HepG2 (cell line): ENCODE measurements around the gene RTN4RL2. TPM values are rescaled to one million over a fixed set of nuclear protein-coding genes. Genes with fewer than 3 reads are reported as not detected.
A peak's percentile ranks its signal among the peaks of the same experiment; 100 is the strongest.

ENCODE experiments used
- DPF2 ChIP-seq: sonication (generic); formaldehyde crosslinking; IDR thresholded peaks from 2 replicates; pipeline ENCODE4 v1.4.0; 2020; ENCODE audit warnings: mild to moderate bottlenecking, low read depth, missing genetic modification reagents, borderline replicate concordance
- FOXK1 ChIP-seq: sonication (generic); formaldehyde crosslinking; IDR thresholded peaks from 2 replicates; pipeline ENCODE4 v1.4.0; 2020; ENCODE audit warnings: low read depth, missing genetic modification reagents, borderline replicate concordance
- GFI1 ChIP-seq: sonication (generic); formaldehyde crosslinking; IDR thresholded peaks from 2 replicates; pipeline ENCODE4 v1.5.0; 2020; ENCODE audit warnings: missing genetic modification reagents, mild to moderate bottlenecking, borderline replicate concordance
- GMEB2 ChIP-seq: IDR thresholded peaks from 2 replicates; pipeline ENCODE4 v1.6.1; 2016; ENCODE audit warnings: missing biosample characterization, missing genetic modification reagents, low read depth
- HNRNPH1 ChIP-seq: fragments of 200-400 bp; formaldehyde crosslinking; optimal IDR thresholded peaks from 2 replicates; pipeline ENCODE3; 2017; ENCODE audit warnings: mild to moderate bottlenecking, low read depth, low read length
- HNRNPUL1 ChIP-seq: fragments of 200-400 bp; formaldehyde crosslinking; IDR thresholded peaks from 2 replicates; pipeline ENCODE4 v1.6.1; 2017; ENCODE audit warnings: low read depth, mild to moderate bottlenecking, low read length, moderate library complexity
- MIER3 ChIP-seq: IDR thresholded peaks from 2 replicates; pipeline ENCODE4 v1.6.1; 2016; ENCODE audit warnings: missing compliant biosample characterization, borderline replicate concordance
- PPARG ChIP-seq: conservative IDR thresholded peaks from 2 replicates; pipeline ENCODE4 v1.6.1; 2016; ENCODE audit warnings: missing biosample characterization, missing genetic modification reagents
- RARA ChIP-seq: IDR thresholded peaks from 2 replicates; pipeline ENCODE4 v1.6.1; 2016; ENCODE audit warnings: missing genetic modification reagents, missing compliant biosample characterization
- SP4 ChIP-seq: sonication (generic); formaldehyde crosslinking; IDR thresholded peaks from 2 replicates; pipeline ENCODE4 v1.8.1; 2023; ENCODE audit warnings: mild to moderate bottlenecking, missing genetic modification reagents
- SRSF1 ChIP-seq: fragments of 200-400 bp; formaldehyde crosslinking; optimal IDR thresholded peaks from 2 replicates; pipeline ENCODE3; 2017; ENCODE audit warnings: mild to moderate bottlenecking, low read depth, low read length, moderate library complexity
- ZNF451 ChIP-seq: sonication (generic); formaldehyde crosslinking; IDR thresholded peaks from 2 replicates; pipeline ENCODE4 v1.5.0; 2020; ENCODE audit warnings: mild to moderate bottlenecking, missing genetic modification reagents
- ZNF773 ChIP-seq: sonication (generic); formaldehyde crosslinking; IDR thresholded peaks from 2 replicates; pipeline ENCODE4 v1.4.0; 2020; ENCODE audit warnings: missing genetic modification reagents, borderline replicate concordance
- ZSCAN31 ChIP-seq: sonication (generic); formaldehyde crosslinking; IDR thresholded peaks from 2 replicates; pipeline ENCODE4 v1.5.0; 2020; ENCODE audit warnings: low read depth, mild to moderate bottlenecking, missing genetic modification reagents
- polyA plus RNA-seq, 8 experiments: library from polyadenylated mRNA; depleted of rRNA in 3 of 8; stranded (reverse) in 7 of 8; unstranded in 1 of 8; fragments of >200 nt; fragmentation: Illumina TruSeq in 4 of 8; extraction: Trizol in 4 of 8; gene quantifications; 2 replicates each; pipeline versions ENCODE4 v1.2.1 to v1.2.3, GENCODE V29; 2011 to 2016; ENCODE audit warnings: low read depth in 4 of 8, missing spikeins in 1 of 8, mixed read lengths in 1 of 8; ENCODE audit not compliant: insufficient read depth in 1 of 8
- total RNA-seq, 5 experiments: library from RNA; depleted of rRNA; stranded (reverse); fragments of >200 nt; fragmentation: Illumina TruSeq; extraction: Trizol; gene quantifications; 2 replicates each; pipeline ENCODE4 v1.2.3, GENCODE V29; 2016; ENCODE audit warnings: low read depth in 1 of 5
- TF ChIP-seq, protein P1 (sequence below): sonication (generic); formaldehyde crosslinking; conservative IDR thresholded peaks from 2 replicates; pipeline ENCODE4 v1.4.0; 2020; ENCODE audit warnings: missing genetic modification reagents
- TF ChIP-seq, protein P2 (sequence below): sonication (generic); formaldehyde crosslinking; IDR thresholded peaks from 2 replicates; pipeline ENCODE4 v1.5.1; 2020; ENCODE audit warnings: mild to moderate bottlenecking, missing genetic modification reagents, borderline replicate concordance
- TF ChIP-seq, protein P3 (sequence below): sonication (generic); formaldehyde crosslinking; IDR thresholded peaks from 2 replicates; pipeline ENCODE4 v1.8.0; 2022; ENCODE audit warnings: missing genetic modification reagents, mild to moderate bottlenecking, inconsistent platforms, borderline replicate concordance
- TF ChIP-seq, protein P4 (sequence below): sonication (generic); formaldehyde crosslinking; IDR thresholded peaks from 2 replicates; pipeline ENCODE4 v1.8.0; 2022; ENCODE audit warnings: low read depth, missing genetic modification reagents
- TF ChIP-seq, protein P5 (sequence below): fragments of 450-650 bp; IDR thresholded peaks from 2 replicates; pipeline ENCODE4 v1.6.1; 2017

The RTN4RL2 gene
- total and polyA plus RNA-seq, 2 of the 13 experiments (the other 11 are each of a cell fraction or from before 2014, with no cell fraction given), result 1.3 to 4.3 TPM

DNA sequence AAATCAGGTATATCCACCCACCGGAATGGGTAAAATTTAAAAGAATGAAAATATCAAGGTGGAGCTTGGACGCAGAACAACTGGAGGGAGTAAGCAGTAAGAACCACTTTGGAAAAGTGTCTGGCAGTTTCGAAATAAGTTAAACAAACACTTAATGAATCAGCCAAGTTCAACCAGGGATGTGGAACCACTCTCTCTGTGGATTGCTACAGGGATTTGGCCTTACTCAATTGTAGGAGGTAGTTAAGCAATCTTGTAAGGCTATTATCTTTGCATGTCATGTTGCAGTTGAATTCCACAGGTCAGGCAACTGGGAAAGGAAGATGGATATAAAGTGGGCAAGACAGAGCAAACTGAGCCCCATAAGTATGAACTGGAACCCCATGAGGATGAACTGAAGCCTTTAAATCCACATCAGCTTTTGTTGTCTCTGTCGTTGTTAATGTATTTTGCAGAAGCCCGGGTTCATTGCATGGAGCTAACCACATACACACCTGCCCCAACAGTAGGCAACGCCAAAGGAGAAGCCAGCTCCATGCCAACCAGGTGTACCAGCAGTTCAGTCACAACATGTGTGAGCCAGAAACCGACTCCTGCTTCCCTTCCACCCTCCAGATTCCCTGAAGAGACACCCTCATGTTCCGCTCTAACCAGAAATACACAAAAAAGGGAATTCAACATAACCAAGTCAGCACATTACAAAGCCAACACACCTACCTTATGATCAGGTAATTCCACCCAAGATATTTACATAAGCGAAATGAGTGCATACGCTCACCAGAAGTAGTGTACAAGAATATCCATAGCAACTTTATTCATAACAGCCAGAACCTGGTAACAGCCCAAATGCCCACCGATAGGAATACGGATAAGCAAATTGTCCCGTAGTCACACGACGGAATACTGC, 25.4 kb upstream of the RTN4RL2 start (continued):
- TF ChIP-seq, protein P1, sequence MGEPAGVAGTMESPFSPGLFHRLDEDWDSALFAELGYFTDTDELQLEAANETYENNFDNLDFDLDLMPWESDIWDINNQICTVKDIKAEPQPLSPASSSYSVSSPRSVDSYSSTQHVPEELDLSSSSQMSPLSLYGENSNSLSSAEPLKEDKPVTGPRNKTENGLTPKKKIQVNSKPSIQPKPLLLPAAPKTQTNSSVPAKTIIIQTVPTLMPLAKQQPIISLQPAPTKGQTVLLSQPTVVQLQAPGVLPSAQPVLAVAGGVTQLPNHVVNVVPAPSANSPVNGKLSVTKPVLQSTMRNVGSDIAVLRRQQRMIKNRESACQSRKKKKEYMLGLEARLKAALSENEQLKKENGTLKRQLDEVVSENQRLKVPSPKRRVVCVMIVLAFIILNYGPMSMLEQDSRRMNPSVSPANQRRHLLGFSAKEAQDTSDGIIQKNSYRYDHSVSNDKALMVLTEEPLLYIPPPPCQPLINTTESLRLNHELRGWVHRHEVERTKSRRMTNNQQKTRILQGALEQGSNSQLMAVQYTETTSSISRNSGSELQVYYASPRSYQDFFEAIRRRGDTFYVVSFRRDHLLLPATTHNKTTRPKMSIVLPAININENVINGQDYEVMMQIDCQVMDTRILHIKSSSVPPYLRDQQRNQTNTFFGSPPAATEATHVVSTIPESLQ (CRISPR knock-in tag), result no peak
- no peak for TF ChIP-seq GMEB2 (CRISPR knock-in tag)
- TF ChIP-seq, protein P2, sequence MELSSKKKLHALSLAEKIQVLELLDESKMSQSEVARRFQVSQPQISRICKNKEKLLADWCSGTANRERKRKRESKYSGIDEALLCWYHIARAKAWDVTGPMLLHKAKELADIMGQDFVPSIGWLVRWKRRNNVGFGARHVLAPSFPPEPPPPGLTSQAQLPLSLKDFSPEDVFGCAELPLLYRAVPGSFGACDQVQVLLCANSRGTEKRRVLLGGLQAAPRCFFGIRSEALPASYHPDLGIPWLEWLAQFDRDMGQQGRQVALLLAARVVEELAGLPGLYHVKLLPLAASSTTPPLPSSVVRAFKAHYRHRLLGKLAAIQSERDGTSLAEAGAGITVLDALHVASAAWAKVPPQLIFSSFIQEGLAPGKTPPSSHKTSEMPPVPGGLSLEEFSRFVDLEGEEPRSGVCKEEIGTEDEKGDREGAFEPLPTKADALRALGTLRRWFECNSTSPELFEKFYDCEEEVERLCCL (CRISPR knock-in tag), result no peak
- TF ChIP-seq, protein P3, sequence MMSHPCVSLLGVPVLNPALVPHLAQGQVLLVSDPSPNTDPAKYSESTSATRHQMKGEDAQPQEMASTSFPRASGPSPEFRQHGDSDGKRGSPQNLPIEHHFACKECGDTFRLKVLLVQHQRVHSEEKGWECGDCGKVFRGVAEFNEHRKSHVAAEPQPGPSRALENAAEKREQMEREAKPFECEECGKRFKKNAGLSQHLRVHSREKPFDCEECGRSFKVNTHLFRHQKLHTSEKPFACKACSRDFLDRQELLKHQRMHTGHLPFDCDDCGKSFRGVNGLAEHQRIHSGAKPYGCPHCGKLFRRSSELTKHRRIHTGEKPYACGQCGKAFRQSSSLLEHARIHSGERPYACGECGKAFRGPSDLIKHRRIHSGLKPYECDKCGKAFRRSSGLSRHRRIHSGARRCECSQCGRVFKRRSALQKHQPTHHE (CRISPR knock-in tag), result no peak
- TF ChIP-seq ZNF451 (CRISPR knock-in tag), result no peak
- no peak for TF ChIP-seq ZNF773 (CRISPR knock-in tag)
- TF ChIP-seq RARA, result peak; percentile 79
- TF ChIP-seq, protein P4, sequence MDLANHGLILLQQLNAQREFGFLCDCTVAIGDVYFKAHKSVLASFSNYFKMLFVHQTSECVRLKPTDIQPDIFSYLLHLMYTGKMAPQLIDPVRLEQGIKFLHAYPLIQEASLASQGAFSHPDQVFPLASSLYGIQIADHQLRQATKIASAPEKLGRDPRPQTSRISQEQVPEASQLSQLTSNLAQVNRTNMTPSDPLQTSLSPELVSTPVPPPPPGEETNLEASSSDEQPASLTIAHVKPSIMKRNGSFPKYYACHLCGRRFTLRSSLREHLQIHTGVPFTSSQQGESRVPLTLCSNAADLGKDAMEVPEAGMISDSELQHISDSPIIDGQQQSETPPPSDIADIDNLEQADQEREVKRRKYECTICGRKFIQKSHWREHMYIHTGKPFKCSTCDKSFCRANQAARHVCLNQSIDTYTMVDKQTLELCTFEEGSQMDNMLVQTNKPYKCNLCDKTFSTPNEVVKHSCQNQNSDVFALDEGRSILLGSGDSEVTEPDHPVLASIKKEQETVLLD (CRISPR knock-in tag), result no peak
- no peak for TF ChIP-seq SP4
- TF ChIP-seq MIER3 (CRISPR knock-in tag), result peak; percentile 87; the same call in 1 of the 2 replicates
- no peak for TF ChIP-seq ZSCAN31 (CRISPR knock-in tag)
- peak; percentile 53; the same call in 1 of the 2 replicates for TF ChIP-seq PPARG (CRISPR knock-in tag)
- TF ChIP-seq, protein P5, sequence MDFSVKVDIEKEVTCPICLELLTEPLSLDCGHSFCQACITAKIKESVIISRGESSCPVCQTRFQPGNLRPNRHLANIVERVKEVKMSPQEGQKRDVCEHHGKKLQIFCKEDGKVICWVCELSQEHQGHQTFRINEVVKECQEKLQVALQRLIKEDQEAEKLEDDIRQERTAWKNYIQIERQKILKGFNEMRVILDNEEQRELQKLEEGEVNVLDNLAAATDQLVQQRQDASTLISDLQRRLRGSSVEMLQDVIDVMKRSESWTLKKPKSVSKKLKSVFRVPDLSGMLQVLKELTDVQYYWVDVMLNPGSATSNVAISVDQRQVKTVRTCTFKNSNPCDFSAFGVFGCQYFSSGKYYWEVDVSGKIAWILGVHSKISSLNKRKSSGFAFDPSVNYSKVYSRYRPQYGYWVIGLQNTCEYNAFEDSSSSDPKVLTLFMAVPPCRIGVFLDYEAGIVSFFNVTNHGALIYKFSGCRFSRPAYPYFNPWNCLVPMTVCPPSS, result no peak
- TF ChIP-seq GFI1, result peak; percentile 14; the same call in 1 of the 2 replicates
- TF ChIP-seq SRSF1, result no peak
- no peak for TF ChIP-seq HNRNPUL1
- peak; percentile 76 for TF ChIP-seq DPF2 (CRISPR knock-in tag)
- TF ChIP-seq FOXK1 (CRISPR knock-in tag), result peak; percentile 79; the same call in 1 of the 2 replicates
- TF ChIP-seq HNRNPH1, result no peak
